GF-D8 (cell line): Measurements from ENCODE around the gene ANKRD33B.
"Not testable (repeated sequence)": the region's sequence is repeated elsewhere in the genome, so short reads cannot be mapped to it uniquely, and the experiment has no call there.

ENCODE experiments used
- DNase-seq: peaks from one replicate; lab custom pipeline; 2025; lab: John Stamatoyannopoulos, UW

The ANKRD33B gene

GRCh38 chr5:10636363-10637142, 72.7 kb downstream of the ANKRD33B start:
- no peak for DNase-seq

- DNase-seq = no peak
These were observed 74.1 kb downstream of the ANKRD33B start for GRCh38 chr5:10637944-10638343.

- not testable (repeated sequence) for DNase-seq
These were observed 74.9 kb downstream of the ANKRD33B start for GRCh38 chr5:10638723-10639122.

GRCh38 chr5:10639846-10640368, 76.0 kb downstream of the ANKRD33B start:
- no peak for DNase-seq

DNA sequence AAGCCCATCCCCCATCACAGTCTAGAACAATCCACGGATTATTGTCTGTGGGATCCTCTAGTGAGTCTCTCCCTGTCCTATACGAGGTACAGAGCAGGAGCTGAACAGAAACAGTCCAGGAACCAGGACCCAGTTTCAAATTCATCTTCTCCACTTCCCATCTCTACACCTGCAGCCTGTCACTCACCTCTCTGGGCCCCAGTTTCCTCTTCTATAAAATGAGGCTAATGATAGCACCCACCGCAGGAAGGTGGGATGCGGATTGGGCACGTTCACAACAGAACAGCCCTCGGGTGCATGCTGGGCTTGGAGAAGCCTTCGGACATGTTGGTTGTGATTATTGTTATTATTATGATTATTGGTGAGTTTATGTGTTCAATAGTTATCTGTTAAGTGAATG, 78.5 kb downstream of the ANKRD33B start:
- no peak for DNase-seq

GRCh38 chr5:10644192-10644591, 80.3 kb downstream of the ANKRD33B start:
- DNase-seq = no peak

DNA sequence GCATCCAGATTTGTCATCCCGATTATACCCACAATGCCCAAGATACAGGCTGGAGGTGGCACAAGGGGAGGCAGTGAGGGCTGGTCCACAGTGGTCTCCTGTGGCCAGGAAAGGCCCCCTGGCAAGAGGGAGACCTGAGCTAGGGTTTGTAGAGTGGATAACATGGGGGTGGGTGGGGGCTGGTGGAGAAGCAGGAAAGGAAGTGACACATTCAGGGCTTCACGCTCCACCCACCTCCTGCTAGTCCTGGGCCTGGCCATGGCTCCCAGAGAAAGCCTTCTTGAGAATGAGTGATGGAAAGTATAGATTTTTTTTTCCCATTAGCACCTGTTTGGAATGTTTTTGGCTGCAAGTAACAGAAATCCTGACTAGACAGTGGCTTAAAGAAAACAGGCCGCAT, 81.3 kb downstream of the ANKRD33B start:
- DNase-seq = no peak

- DNase-seq = no peak
These were observed 81.8 kb downstream of the ANKRD33B start for GRCh38 chr5:10645671-10646070.

- no peak for DNase-seq
These were observed 83.8 kb downstream of the ANKRD33B start for GRCh38 chr5:10647640-10648039.

DNA sequence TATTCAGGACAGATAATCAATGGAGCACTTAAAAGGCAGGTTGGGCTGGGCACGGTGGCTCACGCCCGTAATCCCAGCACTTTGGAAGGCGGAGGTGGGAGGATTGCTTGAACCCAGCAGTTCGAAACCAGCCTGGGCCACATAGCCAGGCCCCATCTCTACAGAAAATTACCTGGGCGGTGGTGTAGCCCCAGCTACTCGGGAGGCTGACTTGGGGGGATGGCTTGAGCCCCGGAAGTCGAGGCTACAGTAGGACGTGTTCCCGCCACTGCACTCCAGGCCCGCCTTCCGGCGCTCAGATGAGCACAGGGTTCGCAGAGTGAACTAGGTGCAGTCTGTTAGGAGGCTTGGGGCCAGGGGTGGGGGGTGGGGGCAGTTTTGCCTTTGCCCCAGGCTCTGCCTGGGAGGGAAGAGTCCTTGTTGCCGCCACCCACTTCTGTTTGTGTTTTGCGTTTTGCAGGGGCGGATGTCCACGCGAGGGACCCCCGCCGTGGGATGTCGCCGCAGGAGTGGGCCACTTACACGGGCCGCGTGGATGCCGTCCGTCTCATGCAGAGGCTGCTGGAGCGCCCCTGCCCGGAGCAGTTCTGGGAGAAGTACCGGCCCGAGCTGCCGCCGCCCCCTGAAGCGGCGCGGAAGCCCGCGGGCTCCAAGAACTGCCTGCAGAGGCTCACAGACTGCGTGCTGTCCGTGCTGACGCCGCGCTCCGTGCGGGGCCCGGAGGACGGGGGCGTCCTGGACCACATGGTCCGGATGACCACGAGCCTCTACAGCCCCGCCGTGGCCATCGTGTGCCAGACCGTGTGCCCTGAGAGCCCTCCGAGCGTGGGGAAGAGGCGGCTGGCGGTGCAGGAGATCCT, 85.2 kb downstream of the ANKRD33B start:
- DNase-seq = no peak

DNA sequence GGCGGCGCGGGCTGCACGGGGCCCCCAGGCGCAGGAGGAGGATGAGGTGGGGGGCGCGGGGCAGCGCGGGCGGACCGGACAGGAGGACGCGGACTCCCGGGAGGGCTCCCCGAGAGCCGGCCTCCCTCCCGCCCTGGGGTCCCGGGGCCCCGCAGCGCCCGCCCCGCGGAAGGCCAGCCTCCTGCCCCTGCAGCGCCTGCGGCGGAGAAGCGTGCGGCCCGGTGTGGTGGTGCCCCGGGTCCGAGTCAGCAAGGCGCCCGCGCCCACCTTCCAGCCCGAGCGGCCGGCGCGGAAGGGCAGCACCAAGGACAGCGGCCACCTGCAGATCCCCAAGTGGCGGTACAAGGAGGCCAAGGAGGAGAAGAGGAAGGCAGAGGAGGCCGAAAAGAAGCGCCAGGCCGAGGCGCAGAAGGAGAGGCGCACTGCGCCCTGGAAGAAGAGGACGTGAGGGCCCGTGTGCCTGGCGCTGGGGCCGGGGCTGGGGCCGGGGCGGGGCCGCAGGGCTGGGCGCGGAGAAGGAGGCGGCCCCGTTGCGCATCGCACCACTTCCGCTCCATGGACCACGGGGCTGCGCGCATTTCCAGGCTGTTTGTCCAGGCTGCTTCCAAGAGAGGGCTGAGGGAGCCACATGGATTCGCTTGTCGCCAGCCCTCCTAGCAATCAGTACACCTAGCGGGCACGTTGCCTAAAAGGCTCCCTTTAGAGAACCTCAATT, 86.0 kb downstream of the ANKRD33B start:
- no peak for DNase-seq

DNA sequence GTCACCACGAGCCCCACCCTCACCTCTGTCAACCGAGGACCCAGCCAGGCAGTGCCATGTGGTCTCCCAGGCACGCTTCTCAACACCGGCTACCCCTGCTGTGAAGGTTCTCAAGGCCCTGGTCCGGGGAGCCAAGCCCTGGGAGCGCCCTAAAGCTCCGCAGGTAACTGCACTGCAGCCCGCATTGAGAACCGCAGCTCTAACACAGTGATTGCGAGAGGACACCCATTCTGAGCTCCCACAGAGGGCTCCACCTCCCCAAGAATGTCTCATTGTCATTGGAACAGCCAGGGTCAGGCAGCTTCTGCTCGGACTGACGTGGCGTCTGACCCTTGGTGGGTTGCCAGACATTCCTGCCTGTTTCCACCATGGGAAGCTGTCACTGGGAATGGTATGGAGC, 88.3 kb downstream of the ANKRD33B start:
- no peak for DNase-seq

DNA sequence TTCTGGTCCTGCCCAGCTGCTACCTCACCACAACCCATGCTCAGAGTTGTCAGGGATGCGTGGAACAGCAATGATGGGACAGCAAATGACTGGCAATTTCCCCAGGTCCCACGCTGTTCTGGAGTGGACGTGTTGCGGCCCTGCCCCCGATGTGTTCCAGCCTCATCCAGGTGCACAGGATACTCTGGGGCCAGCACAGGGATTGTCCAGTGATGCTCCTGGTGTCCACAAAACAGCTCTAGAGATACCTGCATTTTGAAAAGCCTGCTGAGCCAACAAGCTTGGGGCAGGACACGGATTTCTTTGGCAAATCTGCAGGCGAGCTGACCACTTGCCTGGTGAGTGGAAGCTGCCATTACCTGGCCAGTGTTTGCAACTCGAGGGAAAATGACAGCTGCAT, 88.7 kb downstream of the ANKRD33B start:
- no peak for DNase-seq

GRCh38 chr5:10653043-10653442, 89.2 kb downstream of the ANKRD33B start:
- no peak for DNase-seq

DNA sequence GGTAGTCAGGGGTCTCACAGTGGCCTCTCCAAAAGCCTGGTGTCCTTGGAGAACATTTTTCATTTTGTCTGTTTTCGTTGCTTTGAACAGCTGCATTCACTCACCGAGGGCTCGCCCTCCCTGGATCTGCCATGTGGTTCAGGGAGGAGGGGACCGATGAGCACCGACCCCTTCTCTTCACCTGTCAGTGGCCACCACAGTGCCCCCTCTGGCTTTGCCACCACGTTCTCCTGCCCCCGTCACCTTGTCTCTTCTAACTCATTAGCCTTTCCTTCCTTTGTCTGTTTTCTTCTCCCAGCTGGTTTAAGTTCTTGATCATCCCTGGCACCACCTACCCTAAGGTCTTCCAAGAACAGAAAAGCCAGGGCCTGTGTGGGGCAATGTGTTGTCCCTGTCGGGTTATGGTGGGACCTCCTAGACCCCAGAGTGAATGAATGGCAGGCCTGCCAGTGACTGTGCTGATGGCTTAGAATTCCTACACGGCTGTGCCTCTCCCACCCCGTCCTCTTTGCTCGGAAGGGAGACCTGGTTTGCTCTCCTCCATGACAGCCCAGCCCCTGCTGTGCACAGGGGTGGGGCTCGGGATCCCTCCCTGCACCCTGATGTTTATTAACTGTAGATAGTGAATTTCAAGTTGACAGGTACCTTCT, 90.0 kb downstream of the ANKRD33B start:
- DNase-seq = no peak

DNA sequence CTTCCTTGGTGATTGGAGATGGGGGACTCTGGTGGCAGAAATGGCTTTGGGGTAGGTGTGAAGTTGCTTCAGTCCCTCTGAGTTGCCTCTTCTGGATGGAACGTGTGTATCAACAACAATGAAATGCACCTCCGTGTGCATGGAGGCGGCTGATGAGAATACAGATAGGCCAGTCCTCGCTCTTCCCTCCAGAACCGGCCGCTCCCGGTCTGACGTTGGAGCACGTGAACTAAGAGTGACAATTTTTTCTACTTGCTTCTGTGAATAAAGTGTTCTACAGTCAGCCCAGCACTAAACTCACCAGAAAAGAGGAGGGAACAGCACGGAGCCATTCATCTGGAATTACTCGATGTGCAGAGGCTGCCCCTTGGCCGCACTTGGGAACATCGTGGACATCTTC, 90.7 kb downstream of the ANKRD33B start:
- DNase-seq = no peak

DNA sequence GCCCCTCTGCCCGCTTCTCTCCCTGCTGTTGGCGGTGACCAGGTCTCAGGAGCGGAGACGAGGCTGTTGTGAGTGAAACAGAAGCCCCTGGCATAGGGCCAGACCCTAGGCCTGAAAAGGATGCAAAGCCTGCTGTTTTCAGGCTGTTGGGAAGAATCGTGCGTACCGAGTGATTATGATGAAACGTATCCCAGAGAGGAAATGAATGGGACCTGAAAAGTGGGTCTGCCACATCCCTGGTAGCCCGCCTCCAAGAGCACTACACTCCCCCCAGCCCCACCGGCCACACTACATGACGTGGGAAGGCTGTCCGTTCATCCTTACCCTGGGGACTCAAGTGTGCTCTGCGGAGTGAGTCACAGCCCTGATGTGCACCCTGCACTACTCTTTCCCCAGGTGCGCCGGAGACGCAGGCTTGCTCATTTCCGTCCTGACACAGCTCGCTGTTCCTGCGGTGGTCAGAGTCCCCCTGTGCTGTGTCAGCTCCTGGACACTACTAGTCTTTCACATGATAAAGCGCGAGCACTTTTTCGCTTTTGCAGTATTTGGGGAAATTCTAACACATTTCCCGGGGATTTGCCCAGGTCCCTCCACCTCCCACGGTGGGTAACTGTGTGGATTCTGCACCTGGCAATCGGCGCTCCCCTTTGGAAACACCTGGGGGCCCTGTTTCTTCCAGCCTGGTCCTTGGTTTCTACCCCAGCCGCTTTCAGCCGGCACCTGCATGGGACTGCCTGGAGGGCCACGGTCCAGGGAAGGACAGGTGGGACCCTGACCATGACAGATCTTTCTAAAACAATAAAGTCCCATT, 91.5 kb downstream of the ANKRD33B start:
- DNase-seq = no peak

GRCh38 chr5:10655972-10656830, 92.3 kb downstream of the ANKRD33B start:
- no peak for DNase-seq

- DNase-seq = no peak
These were observed 94.4 kb downstream of the ANKRD33B start for GRCh38 chr5:10658265-10658664.

- no peak for DNase-seq
These were observed 96.3 kb downstream of the ANKRD33B start for GRCh38 chr5:10660135-10660534.
